ENCODE measurements around the gene PTGDR2.

PTGDR2 gene

GRCh38 chr11:60858731-60859464 is 3.1 kb upstream of the PTGDR2 start:
- no peak for DNase-seq (ENCODE audit: low spot score)

DNA sequence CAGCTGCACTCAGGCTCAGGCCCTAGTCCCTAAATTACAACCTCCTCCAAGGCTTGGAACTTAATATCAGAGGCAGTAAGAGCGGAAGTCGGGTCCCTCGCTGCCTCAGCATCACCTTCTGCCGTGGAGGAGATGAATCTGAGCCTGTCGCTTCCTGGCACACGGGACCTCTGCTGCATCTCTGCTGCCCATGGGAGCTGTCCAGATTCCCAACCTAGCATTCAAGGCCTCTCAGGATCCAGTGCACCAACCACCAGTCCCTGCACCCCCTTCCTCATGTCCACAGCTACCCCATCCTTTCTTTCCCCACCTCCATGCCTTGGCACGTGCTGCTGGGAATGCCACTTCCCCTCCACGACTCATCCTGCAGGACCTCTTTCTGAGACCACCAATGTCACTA is 2.5 kb upstream of the PTGDR2 start:
- no peak for DNase-seq (ENCODE audit: low spot score)

- DNase-seq (ENCODE audit: low spot score) = no peak
Observed at GRCh38 chr11:60857378-60858232, 1.9 kb upstream of the PTGDR2 start.

GRCh38 chr11:60854847-60855725 is 664 bp downstream of the PTGDR2 start:
- no peak for DNase-seq (ENCODE audit: low spot score)

DNA sequence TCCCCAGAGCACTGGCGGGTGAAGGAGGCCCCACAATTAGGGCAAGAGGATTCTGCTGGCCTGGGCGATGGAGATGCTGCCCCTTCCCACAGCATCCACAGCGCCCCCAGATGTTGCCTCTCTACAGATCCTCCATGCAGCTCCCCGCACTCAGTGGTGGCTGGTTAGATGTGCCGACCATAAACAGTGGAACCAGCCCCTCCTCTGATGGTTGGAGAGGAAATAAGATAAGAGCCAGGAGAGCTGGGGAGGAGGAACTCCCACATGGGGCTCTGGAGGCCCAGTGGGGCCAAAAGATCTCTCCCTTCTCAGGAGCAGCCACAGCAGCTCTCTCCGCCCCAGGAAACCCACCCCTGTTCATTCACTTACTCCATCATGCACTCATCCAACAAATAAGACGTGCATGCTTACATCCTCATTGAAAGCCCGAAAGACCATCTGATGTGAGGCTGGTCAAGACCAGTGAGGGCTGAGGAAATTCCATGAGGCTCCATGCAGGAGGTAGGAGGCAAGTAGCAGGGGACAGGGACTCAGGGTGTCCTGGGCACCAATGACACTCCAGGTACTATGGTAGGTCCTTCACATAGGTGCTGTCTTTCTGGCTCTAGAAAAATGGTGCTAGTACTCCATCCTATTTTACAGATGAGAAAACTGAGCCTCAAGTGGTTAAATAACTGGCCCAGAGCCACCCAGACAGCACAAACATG is 1.5 kb downstream of the PTGDR2 start:
- no peak for DNase-seq (ENCODE audit: low spot score)

- no peak for DNase-seq (ENCODE audit: low spot score)
Observed at GRCh38 chr11:60852982-60853950, 2.5 kb downstream of the PTGDR2 start.

DNA sequence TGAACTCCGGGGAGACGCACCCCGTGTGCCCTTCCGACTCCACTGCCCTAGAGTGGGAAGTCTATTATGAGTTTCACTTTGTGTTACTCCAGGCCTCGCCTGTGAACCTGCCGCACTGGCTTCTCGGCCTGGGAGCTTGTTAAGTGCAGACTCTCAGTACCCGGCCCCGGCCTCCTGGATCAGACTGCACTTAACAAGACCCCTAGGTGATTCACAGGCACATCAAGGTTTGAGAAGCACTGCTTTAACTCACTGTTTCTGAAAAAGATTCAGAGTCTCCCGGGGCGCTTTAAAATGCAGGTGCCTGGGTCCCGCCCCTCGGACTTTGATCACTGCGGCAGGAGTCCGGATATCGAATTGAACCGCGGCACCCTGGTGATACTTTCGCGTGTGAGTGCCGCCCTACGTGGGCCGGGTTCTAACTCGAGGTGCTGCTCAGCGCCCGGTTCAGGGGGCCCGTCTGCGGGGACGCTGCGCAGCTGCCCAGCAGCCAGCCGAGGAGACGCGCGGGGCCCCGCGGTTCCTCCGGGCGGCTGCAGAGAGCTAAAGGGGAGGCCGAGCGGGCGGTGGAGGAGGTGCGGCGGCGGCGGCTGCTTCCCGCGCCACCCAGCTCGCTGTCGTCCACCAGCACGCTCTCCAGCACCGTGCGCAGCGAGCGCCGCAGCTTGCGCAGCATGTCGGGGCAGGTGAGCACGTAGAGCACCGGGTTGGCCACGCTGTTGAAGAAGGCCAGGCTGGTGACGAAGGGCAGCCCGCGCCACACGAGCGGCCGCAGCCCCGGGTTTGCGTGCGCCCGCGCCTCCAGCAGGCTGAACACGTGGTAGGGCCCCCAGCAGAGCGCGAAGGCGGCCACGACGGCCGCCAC is 3.4 kb downstream of the PTGDR2 start:
- no peak for DNase-seq (ENCODE audit: low spot score)

DNA sequence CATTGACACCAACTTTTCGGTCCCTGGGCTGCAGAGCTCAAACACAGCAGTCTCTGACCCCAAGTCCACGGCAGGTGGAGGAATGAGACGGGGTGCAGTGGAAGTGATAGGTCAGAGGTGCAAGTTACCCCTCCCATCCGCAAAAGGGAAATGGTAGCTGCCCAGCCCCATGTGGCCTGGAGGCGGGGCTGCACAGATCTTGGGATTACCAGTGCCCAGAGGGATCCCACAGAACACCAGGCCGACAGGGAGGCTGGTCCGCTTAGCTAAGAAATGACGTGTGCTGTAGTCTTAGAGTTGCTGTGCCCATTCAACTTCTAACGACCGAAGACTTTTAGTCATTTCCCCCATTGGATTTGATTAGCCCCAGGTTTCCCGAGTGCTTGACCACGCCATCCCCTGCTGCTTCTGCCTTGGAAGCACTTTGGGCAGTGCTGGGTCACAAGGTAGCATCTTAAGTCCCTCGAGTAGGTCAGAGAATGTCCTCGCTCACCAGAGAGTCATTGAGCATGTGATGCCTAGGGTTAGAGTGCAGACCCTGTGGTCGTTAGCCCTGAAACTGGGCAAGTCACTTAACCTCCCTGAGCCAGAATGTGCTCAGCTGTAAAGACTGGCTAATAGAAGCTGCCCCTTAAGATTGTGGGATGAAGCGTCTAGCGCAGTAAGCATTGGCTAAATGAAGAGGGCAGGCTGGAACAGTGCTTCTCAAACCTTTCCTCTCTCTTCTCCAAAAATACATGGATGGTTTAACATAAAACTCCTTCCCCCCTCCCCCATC is 4.2 kb downstream of the PTGDR2 start:
- DNase-seq (ENCODE audit: low spot score) = no peak

GRCh38 chr11:60849641-60850520 is 5.9 kb downstream of the PTGDR2 start:
- no peak for DNase-seq (ENCODE audit: low spot score)

GRCh38 chr11:60848714-60849151 is 7.0 kb downstream of the PTGDR2 start:
- no peak for DNase-seq (ENCODE audit: low spot score)

- DNase-seq (ENCODE audit: low spot score) = no peak
Observed at GRCh38 chr11:60847896-60848295, 7.9 kb downstream of the PTGDR2 start.

GRCh38 chr11:60847281-60847680 is 8.5 kb downstream of the PTGDR2 start:
- no peak for DNase-seq (ENCODE audit: low spot score)

- no peak for DNase-seq (ENCODE audit: low spot score)
Observed at GRCh38 chr11:60845338-60845737, 10.4 kb downstream of the PTGDR2 start.

DNA sequence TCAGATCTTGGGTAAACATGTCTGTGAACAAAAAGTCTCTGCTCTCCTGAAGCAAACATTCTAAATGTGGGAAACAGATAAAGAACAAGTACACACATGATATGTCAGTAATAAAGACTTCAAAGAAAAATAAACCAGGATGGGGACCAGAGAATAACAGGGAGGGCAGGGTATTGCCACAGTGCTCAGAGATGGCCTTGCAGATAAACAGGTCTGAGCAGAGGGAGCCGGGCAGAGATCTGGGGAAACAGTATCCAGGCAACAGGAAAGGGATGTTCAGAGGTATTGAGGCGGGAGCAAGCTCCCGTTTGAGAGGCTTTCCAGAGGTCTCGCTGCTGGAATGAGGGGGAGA is 10.9 kb downstream of the PTGDR2 start:
- DNase-seq (ENCODE audit: low spot score) = no peak

GRCh38 chr11:60844045-60844869 is 11.5 kb downstream of the PTGDR2 start:
- DNase-seq (ENCODE audit: low spot score) = no peak

DNA sequence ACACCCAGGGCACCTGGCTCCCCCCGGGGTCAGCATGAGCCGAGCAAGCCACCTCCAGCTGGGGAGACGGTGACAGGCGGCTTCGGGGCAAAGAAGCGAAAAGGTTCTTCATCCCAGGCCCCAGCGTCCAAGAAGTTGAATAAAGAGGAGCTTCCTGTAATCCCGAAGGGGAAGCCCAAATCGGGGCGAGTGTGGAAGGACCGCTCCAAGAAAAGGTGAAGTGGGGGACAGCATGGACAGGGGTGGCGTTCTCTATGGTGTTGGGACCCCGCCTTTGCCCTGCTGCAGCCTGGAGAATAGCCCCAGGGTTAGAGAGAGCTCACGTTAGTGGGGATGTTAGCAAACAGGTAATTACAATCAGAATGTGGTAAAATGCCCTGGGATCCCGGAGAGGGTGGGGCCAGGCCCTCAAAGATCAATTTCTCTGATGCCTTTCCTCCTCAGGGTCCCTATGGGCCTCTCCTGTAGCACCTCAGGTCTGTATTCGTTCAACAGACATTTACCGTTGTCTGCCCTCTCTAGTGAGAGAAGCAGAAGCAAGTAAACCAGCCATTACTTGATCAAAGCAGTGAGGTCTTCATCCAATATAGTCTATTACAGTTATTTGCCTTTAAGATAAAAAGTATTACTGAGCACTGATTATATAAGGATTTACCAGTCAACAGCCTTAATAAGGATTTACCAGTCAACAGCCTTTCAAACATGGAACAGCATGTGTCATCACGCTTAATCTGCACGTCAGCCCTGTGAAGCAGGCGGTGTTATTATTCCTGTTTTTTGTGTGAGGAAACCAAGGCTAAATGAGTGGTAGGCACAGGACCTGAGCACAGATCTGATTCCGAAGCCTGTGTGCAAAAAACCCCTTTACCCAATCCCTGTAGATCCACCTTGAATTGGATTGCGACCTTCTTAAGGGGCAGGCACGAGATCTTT is 12.8 kb downstream of the PTGDR2 start:
- DNase-seq (ENCODE audit: low spot score) = no peak
